GM12865 (cell line): ENCODE data around the gene CXCR3.
"Not testable (repeated sequence)": the region's sequence is repeated elsewhere in the genome, so short reads cannot be mapped to it uniquely, and the experiment has no call there.

Source experiments
- DNase-seq: peaks from one replicate; pipeline ENCODE4 v3.0.0; 2010; ENCODE audit warnings: low read depth
- H3K4me3 ChIP-seq: 2 replicates; pipeline ENCODE4 v1.5.1; 2011; ENCODE audit warnings: mild to moderate bottlenecking, low read depth, low read length, control low read depth
- CTCF ChIP-seq: IDR thresholded peaks from 2 replicates; pipeline ENCODE4 v1.5.1; 2011; ENCODE audit warnings: low read length, control low read depth, low read depth, inconsistent platforms; ENCODE audit not compliant: insufficient read depth; ENCODE audit errors: missing control alignments

CXCR3 gene

GRCh38 chrX:71599965-71600364, 18.3 kb downstream of the CXCR3 start:
- no peak overlapping the region for H3K4me3 ChIP-seq
- DNase-seq = no peak
- no peak for TF ChIP-seq CTCF

GRCh38 chrX:71593210-71593609, 25.1 kb downstream of the CXCR3 start:
- H3K4me3 ChIP-seq, DNase-seq: not testable (repeated sequence)

- no peak overlapping the region for H3K4me3 ChIP-seq
- TF ChIP-seq CTCF = no peak
- DNase-seq = no peak
Measured at GRCh38 chrX:71586929-71587328, 31.4 kb downstream of the CXCR3 start.

GRCh38 chrX:71581210-71581609, 37.1 kb downstream of the CXCR3 start:
- no peak for DNase-seq
- no peak for TF ChIP-seq CTCF
- H3K4me3 ChIP-seq = no peak overlapping the region

- DNase-seq = no peak
- TF ChIP-seq CTCF = no peak
- no peak overlapping the region for H3K4me3 ChIP-seq
Measured at GRCh38 chrX:71579990-71580380, 38.3 kb downstream of the CXCR3 start.

- DNase-seq = no peak
- no peak for TF ChIP-seq CTCF
Measured at GRCh38 chrX:71579136-71579989, 38.9 kb downstream of the CXCR3 start.

GRCh38 chrX:71578253-71579135, 39.8 kb downstream of the CXCR3 start, which contains the start of gene GCNA:
Gene GCNA (plus strand): TSS chrX:71578437. CDS start chrX:71580822, 2,385 bp downstream.
- no peak within 1 kb of the TSS for H3K4me3 ChIP-seq
- DNase-seq = no peak
- no peak for TF ChIP-seq CTCF

More at GRCh38 chrX:71579136-71579989, 38.9 kb downstream of the CXCR3 start:
- H3K4me3 ChIP-seq = no peak overlapping the region
